ENCODE measurements around the gene MAN2A1.

- TF ChIP-seq CTCF (IDR thresholded peaks at IDR 0.05) (no peak), POLR2A (IDR thresholded peaks at IDR 0.05) (no peak)
These were observed 15.9 kb downstream of the MAN2A1 start for GRCh38 chr5:109705596-109705995.

All from adrenal gland (tissue), 5 donors.